Ishikawa (cell line): ENCODE data around the gene ADAM22.

Source experiments
- CEBPB ChIP-seq: IDR thresholded peaks from 2 replicates; pipeline ENCODE4 v1.6.1; 2012
- CREB1 ChIP-seq: IDR thresholded peaks from 2 replicates; pipeline ENCODE4 v1.6.1; 2012; ENCODE audit warnings: low read depth
- EGR1 ChIP-seq: IDR thresholded peaks from 2 replicates; pipeline ENCODE4 v1.6.1; 2012
- EP300 ChIP-seq: IDR thresholded peaks from 2 replicates; pipeline ENCODE4 v1.6.1; 2012; ENCODE audit warnings: borderline replicate concordance
- FOXM1 ChIP-seq: IDR thresholded peaks from 2 replicates; pipeline ENCODE4 v1.6.1; 2012; ENCODE audit warnings: low read depth, borderline replicate concordance
- MAX ChIP-seq: IDR thresholded peaks from 2 replicates; pipeline ENCODE4 v1.6.1; 2012
- NFIC ChIP-seq: IDR thresholded peaks from 2 replicates; pipeline ENCODE4 v1.6.1; 2012
- RAD21 ChIP-seq: IDR thresholded peaks from 2 replicates; pipeline ENCODE4 v1.6.1; 2012; ENCODE audit warnings: low read depth
- REST ChIP-seq: IDR thresholded peaks from 2 replicates; pipeline ENCODE4 v1.6.1; 2012; ENCODE audit warnings: low read depth, mild to moderate bottlenecking
- TAF1 ChIP-seq: IDR thresholded peaks from 2 replicates; pipeline ENCODE4 v1.6.1; 2012; ENCODE audit warnings: low read depth, mild to moderate bottlenecking
- TCF12 ChIP-seq: IDR thresholded peaks from 2 replicates; pipeline ENCODE4 v1.6.1; 2012; ENCODE audit warnings: low read depth
- TEAD4 ChIP-seq: IDR thresholded peaks from 2 replicates; pipeline ENCODE4 v1.6.1; 2012
- USF1 ChIP-seq: IDR thresholded peaks from 2 replicates; pipeline ENCODE4 v1.6.1; 2012
- YY1 ChIP-seq: IDR thresholded peaks from 2 replicates; pipeline ENCODE4 v1.6.1; 2012; ENCODE audit warnings: low read depth
- ZBTB7A ChIP-seq: IDR thresholded peaks from 2 replicates; pipeline ENCODE4 v1.6.1; 2012; ENCODE audit warnings: low read depth

ADAM22 gene

GRCh38 chr7:88062238-88062637 is 128.2 kb downstream of the ADAM22 start:
- TF ChIP-seq YY1 (no peak), TCF12 (no peak), CEBPB (no peak), MAX (no peak), EGR1 (no peak), TEAD4 (no peak), REST (no peak), CREB1 (no peak), EP300 (no peak)

GRCh38 chr7:88069093-88069492 is 135.0 kb downstream of the ADAM22 start:
- no peak for TF ChIP-seq ZBTB7A
- TF ChIP-seq REST: no peak
- no peak for TF ChIP-seq FOXM1
- TF ChIP-seq USF1: no peak

- TF ChIP-seq REST (no peak), TAF1 (no peak), TCF12 (no peak)
Measured at GRCh38 chr7:88071994-88072714, 138.1 kb downstream of the ADAM22 start.

DNA sequence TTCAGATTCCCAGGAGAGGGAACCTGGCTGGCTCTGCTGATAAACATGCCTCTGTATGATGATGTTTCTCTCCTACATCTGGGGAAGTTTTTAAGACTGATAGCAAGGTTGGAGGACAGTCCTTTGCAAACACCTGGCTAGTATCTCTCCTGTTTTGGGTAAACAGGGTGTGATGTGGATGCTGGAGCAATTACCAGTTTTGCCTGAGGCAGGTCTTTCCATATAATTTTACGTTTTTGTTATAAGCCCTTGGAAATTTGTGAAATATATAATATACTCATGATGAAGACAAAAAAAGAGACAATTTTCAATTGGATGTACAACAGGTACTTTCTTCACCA is 138.6 kb downstream of the ADAM22 start:
- TF ChIP-seq TAF1: no peak
- TF ChIP-seq EP300: no peak
- TF ChIP-seq TEAD4: no peak
- no peak for TF ChIP-seq CEBPB
- no peak for TF ChIP-seq ZBTB7A
- TF ChIP-seq FOXM1: no peak
- no peak for TF ChIP-seq REST
- no peak for TF ChIP-seq RAD21
- no peak for TF ChIP-seq MAX
- TF ChIP-seq USF1: no peak
- no peak for TF ChIP-seq CREB1
- no peak for TF ChIP-seq EGR1
- no peak for TF ChIP-seq NFIC
- TF ChIP-seq YY1: no peak
- TF ChIP-seq TCF12: no peak
